CD4-positive, alpha-beta T cell treated with Interleukin-4 for 4 hours (primary cell): Measurements from ENCODE around the gene RAB9B.
"Not testable (repeated sequence)": the region's sequence is repeated elsewhere in the genome, so short reads cannot be mapped to it uniquely, and the experiment has no call there.

Experiments used
- DNase-seq: peaks from one replicate; pipeline ENCODE4 v3.0.0-alpha.2; 2020

RAB9B gene, protein sequence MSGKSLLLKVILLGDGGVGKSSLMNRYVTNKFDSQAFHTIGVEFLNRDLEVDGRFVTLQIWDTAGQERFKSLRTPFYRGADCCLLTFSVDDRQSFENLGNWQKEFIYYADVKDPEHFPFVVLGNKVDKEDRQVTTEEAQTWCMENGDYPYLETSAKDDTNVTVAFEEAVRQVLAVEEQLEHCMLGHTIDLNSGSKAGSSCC

DNA sequence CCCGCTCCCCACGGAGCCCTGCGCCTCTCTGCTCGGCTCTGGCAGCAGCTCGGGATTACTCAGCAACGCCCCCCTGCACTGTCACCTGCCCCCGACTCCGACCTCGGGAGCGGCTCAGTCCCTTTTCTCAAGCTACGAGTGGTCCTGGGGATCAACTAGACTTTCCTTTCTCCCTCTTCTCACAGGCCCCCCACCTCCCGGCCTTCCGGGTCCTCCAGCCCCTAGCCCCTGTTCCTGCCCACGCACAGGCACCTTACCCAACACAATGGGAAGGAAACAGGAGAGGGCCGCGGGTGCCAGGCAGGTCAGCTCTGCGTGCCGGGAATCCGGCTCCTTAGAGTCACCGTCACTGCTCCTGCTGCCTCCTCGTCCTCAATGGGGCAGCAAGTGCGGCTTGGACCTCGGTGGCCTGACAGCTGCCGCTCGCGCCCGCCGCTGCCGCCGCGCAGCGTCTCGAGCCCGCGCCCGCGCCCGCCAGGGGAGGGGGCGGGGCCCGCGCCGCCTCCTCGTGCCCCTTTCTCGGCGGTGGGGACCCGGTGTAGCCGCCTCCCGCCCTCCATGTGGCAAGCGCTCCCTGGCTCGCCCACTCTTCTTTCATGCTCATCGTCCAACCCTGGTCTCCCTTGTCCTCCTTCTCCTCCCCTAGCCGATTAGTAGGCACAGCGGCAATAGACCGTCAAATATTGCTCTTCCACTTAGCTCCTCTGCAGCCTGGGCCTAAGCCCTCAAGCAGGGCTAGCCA, at the start of gene RAB9B:
Gene RAB9B (minus strand): TSS at position 455 of the 742 bp plus-strand sequence. CDS start 6,473 bp downstream, outside the sequence.
- peak; percentile 46 for DNase-seq

DNA sequence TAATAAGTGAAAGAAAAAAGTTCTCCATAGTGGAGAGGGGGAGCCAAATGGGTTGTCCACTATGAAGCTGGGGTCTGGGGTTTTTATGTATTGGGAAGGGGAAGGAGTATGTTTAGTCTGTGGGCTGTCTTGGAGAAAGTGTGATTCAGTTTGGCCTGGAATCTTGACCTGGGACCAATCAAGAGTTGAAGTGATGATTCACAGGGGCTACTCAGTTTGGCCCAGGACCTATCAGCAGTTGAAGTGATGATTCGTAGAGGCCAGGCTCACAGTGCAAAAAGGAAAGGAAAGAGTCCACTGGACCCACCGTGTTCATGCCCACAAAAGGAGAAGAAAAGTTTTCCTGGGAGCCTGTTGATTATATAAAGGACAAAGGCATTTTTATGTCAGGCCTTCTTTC, 47.3 kb upstream of the RAB9B start:
- DNase-seq: no peak

GRCh38 chrX:103878466-103879122, 46.5 kb upstream of the RAB9B start:
- no peak for DNase-seq

DNA sequence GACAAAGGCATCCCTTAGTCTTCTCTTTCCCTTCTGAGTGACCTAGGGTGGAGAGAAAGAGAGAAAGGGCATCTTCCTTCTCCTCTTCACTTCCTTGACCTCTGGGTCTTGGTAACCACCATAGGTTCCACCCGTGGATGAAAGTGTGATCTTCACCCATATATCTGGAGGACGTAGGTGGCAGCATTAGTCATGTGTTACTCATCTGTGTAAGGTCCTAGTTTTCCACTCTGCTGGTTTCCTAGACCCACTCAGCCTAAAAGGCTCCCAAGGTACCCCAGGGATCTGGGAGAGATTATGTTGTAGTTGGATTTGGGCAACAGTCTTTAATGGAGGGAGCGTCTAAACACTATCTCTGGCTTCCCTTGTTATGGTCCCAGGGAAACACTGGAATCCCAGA, 45.5 kb upstream of the RAB9B start:
- no peak for DNase-seq

GRCh38 chrX:103864886-103865534, 33.0 kb upstream of the RAB9B start:
- no peak for DNase-seq

DNA sequence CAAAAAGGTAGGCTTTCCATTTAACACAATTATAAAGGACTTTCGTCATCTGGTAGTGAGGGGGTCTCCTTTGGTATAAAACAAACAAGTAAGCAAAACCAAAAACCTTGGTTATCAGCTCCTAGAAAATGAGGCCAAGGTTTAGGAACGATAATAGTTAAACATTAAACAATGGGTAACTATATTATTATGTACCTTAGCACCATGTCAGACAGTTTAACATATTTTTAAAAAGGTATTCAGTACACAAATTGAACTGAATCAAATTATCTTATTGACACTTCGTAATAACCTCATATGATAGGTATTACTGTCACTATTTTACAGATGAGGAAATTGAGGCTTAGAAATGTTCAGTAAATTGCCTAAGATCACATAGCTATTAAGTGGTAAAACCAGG, 32.1 kb upstream of the RAB9B start:
- no peak for DNase-seq

- no peak for DNase-seq
These were observed 29.1 kb upstream of the RAB9B start for GRCh38 chrX:103861200-103861599.

DNA sequence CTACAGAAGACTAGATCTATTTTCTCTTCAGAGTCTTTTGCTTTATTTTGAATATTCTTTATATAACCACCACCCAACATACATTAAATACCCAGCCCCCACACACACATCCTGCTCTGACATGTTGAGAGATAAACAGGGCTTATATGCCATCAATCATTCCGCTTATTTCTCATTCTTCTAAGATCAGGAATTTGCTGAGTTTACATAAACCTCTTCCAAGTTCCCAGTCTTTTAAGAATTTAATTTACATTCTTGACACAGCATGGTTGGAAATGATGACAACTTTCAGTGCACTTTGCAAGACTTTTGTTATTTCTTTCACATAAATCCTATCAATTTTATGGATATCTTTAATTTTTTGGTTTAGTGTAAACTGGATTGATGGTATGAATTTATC, 17.5 kb upstream of the RAB9B start:
- DNase-seq: no peak

- DNase-seq: no peak
These were observed 15.3 kb upstream of the RAB9B start for GRCh38 chrX:103847174-103847870.

DNA sequence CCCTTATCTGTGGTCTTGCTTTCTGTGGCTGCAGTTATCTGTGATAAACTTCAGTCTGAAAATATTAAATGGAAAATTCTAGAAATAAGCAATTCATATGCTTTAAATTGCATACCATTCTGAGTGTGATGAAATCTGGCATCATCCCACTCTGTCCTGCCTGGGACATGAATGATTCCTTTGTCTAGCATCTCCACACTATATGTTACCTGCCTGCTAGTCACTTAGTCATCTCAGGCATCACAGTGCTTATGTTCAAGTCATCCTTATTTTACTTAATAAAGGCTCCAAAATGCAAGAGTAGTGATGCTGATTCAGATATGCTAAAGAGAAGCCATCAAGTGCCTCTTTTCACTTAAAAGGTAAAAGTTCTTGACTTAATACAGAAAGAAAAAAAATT, 14.3 kb upstream of the RAB9B start:
- no peak for DNase-seq

GRCh38 chrX:103845165-103845653, 13.2 kb upstream of the RAB9B start:
- peak; percentile 45 for DNase-seq

- no peak for DNase-seq
These were observed 7.3 kb upstream of the RAB9B start for GRCh38 chrX:103839404-103839803.

GRCh38 chrX:103831342-103831802, 685 bp downstream of the RAB9B start:
- no peak for DNase-seq

- no peak for DNase-seq
These were observed 1.2 kb downstream of the RAB9B start for GRCh38 chrX:103830848-103831247.

GRCh38 chrX:103828529-103828928, 3.5 kb downstream of the RAB9B start:
- DNase-seq: no peak

DNA sequence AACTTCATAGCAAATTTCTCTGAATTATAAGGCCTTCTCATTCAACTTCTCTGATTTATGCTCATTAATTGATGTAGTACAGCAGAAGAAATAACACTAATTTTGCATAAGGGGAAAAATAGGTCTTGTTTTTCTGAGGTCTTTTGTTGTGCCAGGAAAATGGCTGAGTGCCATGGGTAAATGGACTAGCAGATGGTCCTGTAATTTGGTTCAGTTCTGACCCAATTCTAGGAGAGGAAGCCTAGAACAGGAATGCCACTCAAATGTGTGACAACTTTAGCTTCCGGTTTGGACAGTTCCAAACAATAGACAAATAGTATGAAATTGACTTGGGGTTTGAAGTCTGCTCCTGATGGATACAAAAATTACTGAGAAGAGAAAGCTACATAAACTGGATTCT, 6.2 kb downstream of the RAB9B start:
- no peak for DNase-seq

- no peak for DNase-seq
These were observed 8.5 kb downstream of the RAB9B start for GRCh38 chrX:103823591-103823990.

DNA sequence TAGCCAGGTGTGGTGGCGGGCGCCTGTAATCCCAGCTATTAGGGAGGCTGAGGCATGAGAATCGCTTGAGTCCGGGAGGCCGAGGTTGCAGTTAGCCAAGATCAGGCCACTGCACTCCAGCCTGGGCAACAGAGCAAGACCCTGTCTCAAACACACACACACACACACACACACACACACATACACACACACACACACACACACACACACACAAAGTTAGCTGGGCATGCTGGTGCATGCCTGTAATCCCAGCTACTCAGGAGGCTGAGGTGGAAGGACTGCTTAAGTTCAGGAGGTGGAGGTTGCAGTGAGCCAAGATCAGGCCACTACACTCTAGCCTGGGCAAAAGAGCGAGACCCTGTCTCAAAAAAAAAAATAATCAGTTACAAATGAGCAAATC, 11.3 kb downstream of the RAB9B start:
- not testable (repeated sequence) for DNase-seq

- DNase-seq: no peak
These were observed 13.0 kb downstream of the RAB9B start for GRCh38 chrX:103818842-103819619.

- DNase-seq: peak; percentile 48
These were observed 14.6 kb downstream of the RAB9B start for GRCh38 chrX:103817502-103817901.

- DNase-seq: not testable (repeated sequence)
These were observed 15.0 kb downstream of the RAB9B start for GRCh38 chrX:103817101-103817500.

DNA sequence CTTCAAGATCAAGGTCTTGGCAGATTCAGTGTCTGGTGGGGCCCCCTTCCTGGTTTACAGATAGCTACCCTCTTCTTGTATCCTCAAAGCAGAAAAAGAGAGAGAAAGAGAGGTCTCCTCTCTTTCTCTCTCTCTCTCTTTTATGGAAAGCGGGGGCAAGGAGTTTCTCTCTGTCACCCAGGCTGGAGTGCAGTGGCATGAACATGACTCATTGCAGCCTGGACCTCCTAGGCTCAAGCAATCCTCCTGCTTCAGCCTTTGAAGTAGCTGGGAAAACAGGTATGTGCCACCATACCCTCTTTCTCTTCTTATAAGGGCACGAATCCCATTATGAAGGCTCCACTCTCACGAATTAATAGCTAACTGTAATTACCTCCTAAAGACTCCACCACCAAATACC, 20.2 kb downstream of the RAB9B start:
- no peak for DNase-seq
